Neural cell (in vitro differentiated cells): ENCODE results near the gene RPS18. TPM values are rescaled to one million over a fixed set of nuclear protein-coding genes. Genes with fewer than 3 reads are reported as not detected.

Experiments used
- H2AFZ ChIP-seq: fragments of 200-600, 300-800 bp; sonication (generic), shearing (Covaris generic); 2 replicates; pipeline ENCODE4 v1.6.0; 2014; ENCODE audit warnings: low read depth, mild to moderate bottlenecking, antibody characterized with exemption, low read length, moderate library complexity
- H3F3A ChIP-seq: fragments of 200-600 bp; shearing (Covaris generic); 2 replicates; pipeline ENCODE4 v1.6.1; 2016; ENCODE audit warnings: mild to moderate bottlenecking, moderate library complexity, mixed read lengths, antibody characterized with exemption, low read length; ENCODE audit not compliant: insufficient read depth, poor library complexity, severe bottlenecking
- H3K27ac ChIP-seq: fragments of 200-600, 300-800 bp; sonication (generic), shearing (Covaris generic); 2 replicates; pipeline ENCODE4 v1.5.1; 2014; ENCODE audit warnings: mild to moderate bottlenecking, low read length, moderate library complexity
- H3K27me3 ChIP-seq: fragments of 300-800, 200-600 bp; sonication (generic), shearing (Covaris generic); 2 replicates; pipeline ENCODE4 v1.6.0; 2014; ENCODE audit warnings: mild to moderate bottlenecking, low read depth, low read length, moderate library complexity; ENCODE audit not compliant: insufficient read depth
- H3K36me3 ChIP-seq: fragments of 300-800, 200-600 bp; sonication (generic), shearing (Covaris generic); 2 replicates; pipeline ENCODE4 v1.5.1; 2014; ENCODE audit warnings: mild to moderate bottlenecking, antibody characterized with exemption, low read length, moderate library complexity; ENCODE audit not compliant: insufficient read depth
- H3K4me2 ChIP-seq: fragments of 300-800, 200-600 bp; sonication (generic), shearing (Covaris generic); 2 replicates; pipeline ENCODE4 v1.6.0; 2014; ENCODE audit warnings: mild to moderate bottlenecking, low read length
- H3K4me3 ChIP-seq: fragments of 300-800, 200-600 bp; sonication (generic), shearing (Covaris generic); 2 replicates; pipeline ENCODE4 v1.5.1; 2014; ENCODE audit warnings: mild to moderate bottlenecking, low read length, moderate library complexity
- H3K79me2 ChIP-seq: fragments of 200-600 bp; shearing (Covaris generic); replicated peaks from 2 replicates; pipeline ENCODE4 v1.6.0; 2014; ENCODE audit warnings: mild to moderate bottlenecking, low read length, moderate library complexity; ENCODE audit not compliant: insufficient read depth
- H3K9ac ChIP-seq: fragments of 300-800, 200-600 bp; sonication (generic), shearing (Covaris generic); 2 replicates; pipeline ENCODE4 v1.6.1; 2016; ENCODE audit warnings: mild to moderate bottlenecking, low read length, mixed read lengths
- H3K9me2 ChIP-seq: fragments of 200-600 bp; shearing (Covaris generic); 2 replicates; pipeline ENCODE4 v1.6.1; 2016; ENCODE audit warnings: mild to moderate bottlenecking, low read length, mixed read lengths; ENCODE audit not compliant: insufficient read depth
- H3K9me3 ChIP-seq: fragments of 200-600, 300-800 bp; sonication (generic), shearing (Covaris generic); 2 replicates; pipeline ENCODE4 v1.6.1; 2016; ENCODE audit warnings: mild to moderate bottlenecking, mixed run types, low read length, moderate library complexity, mixed read lengths
- H4K20me1 ChIP-seq: fragments of 200-600 bp; shearing (Covaris generic); 2 replicates; pipeline ENCODE4 v1.6.1; 2016; ENCODE audit warnings: mild to moderate bottlenecking, mixed run types; ENCODE audit not compliant: insufficient read depth
- EP300 ChIP-seq: fragments of 450-650 bp; conservative IDR thresholded peaks from 2 replicates; pipeline ENCODE4 v1.6.1; 2014; ENCODE audit warnings: antibody characterized with exemption, mild to moderate bottlenecking, moderate library complexity; ENCODE audit not compliant: poor library complexity, severe bottlenecking
- EZH2 ChIP-seq: fragments of 200-600, 300-800 bp; shearing (Covaris generic), sonication (generic); IDR thresholded peaks from 2 replicates; pipeline ENCODE4 v1.6.1; 2014; ENCODE audit warnings: antibody characterized with exemption, low read length, borderline replicate concordance, mild to moderate bottlenecking; ENCODE audit not compliant: insufficient read depth, poor library complexity, severe bottlenecking
- MXI1 ChIP-seq: fragments of 450-650 bp; conservative IDR thresholded peaks from 2 replicates; pipeline ENCODE4 v1.6.1; 2014; ENCODE audit warnings: antibody characterized with exemption, mild to moderate bottlenecking; ENCODE audit not compliant: poor library complexity, severe bottlenecking
- POLR2AphosphoS5 ChIP-seq: IDR thresholded peaks from 2 replicates; pipeline ENCODE4 v1.6.1; 2012
- RAD21 ChIP-seq: fragments of 450-650 bp; conservative IDR thresholded peaks from 2 replicates; pipeline ENCODE4 v1.6.1; 2014; ENCODE audit warnings: antibody characterized with exemption, mild to moderate bottlenecking, moderate library complexity
- SMC3 ChIP-seq: fragments of 450-650 bp; conservative IDR thresholded peaks from 2 replicates; pipeline ENCODE4 v1.6.1; 2014; ENCODE audit warnings: antibody characterized with exemption, mild to moderate bottlenecking, moderate library complexity; ENCODE audit not compliant: poor library complexity
- TAF1 ChIP-seq: IDR thresholded peaks from 2 replicates; pipeline ENCODE4 v1.6.1; 2012; ENCODE audit warnings: low read depth
- polyA plus RNA-seq: library from polyadenylated mRNA; depleted of rRNA; stranded (reverse); fragments of >200 nt; gene quantifications from 2 replicates; pipeline ENCODE4 v1.2.3, GENCODE V29; 2014
- TF ChIP-seq, protein P1 (sequence below): IDR thresholded peaks from 2 replicates; pipeline ENCODE4 v1.6.1; 2012; ENCODE audit warnings: borderline replicate concordance
- TF ChIP-seq, protein P2 (sequence below): fragments of 450-650 bp; IDR thresholded peaks from 2 replicates; pipeline ENCODE4 v1.5.1; 2014; ENCODE audit warnings: antibody characterized with exemption, mild to moderate bottlenecking, moderate library complexity; ENCODE audit not compliant: poor library complexity, severe bottlenecking

Gene RPS18
- polyA plus RNA-seq, 1 donor from 2014 or later: 2,078 TPM

GRCh38 chr6:33315793-33316602, 44.1 kb downstream of the RPS18 start:
- Histone ChIP-seq H3K9me2 (no peaks in the 10 kb centered on the region), H3K4me2 (no peak overlapping the region), H3K36me3 (peaks cover 4% of the 10 kb centered on the region), H3K9ac (no peak overlapping the region), H4K20me1 (no peaks in the 10 kb centered on the region), H3K27ac (no peak overlapping the region), H3K27me3 (peaks cover 25% of the 10 kb centered on the region), H3K79me2 (peaks cover 6% of the 10 kb centered on the region), H3F3A (peaks cover 6% of the 10 kb centered on the region), H3K9me3 (no peaks in the 10 kb centered on the region), H3K4me3 (no peak overlapping the region), H2AFZ (no peak overlapping the region)
- TF ChIP-seq POLR2AphosphoS5: no peak
- no peak for TF ChIP-seq EP300
- TF ChIP-seq, protein P1, sequence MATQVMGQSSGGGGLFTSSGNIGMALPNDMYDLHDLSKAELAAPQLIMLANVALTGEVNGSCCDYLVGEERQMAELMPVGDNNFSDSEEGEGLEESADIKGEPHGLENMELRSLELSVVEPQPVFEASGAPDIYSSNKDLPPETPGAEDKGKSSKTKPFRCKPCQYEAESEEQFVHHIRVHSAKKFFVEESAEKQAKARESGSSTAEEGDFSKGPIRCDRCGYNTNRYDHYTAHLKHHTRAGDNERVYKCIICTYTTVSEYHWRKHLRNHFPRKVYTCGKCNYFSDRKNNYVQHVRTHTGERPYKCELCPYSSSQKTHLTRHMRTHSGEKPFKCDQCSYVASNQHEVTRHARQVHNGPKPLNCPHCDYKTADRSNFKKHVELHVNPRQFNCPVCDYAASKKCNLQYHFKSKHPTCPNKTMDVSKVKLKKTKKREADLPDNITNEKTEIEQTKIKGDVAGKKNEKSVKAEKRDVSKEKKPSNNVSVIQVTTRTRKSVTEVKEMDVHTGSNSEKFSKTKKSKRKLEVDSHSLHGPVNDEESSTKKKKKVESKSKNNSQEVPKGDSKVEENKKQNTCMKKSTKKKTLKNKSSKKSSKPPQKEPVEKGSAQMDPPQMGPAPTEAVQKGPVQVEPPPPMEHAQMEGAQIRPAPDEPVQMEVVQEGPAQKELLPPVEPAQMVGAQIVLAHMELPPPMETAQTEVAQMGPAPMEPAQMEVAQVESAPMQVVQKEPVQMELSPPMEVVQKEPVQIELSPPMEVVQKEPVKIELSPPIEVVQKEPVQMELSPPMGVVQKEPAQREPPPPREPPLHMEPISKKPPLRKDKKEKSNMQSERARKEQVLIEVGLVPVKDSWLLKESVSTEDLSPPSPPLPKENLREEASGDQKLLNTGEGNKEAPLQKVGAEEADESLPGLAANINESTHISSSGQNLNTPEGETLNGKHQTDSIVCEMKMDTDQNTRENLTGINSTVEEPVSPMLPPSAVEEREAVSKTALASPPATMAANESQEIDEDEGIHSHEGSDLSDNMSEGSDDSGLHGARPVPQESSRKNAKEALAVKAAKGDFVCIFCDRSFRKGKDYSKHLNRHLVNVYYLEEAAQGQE: no peak
- TF ChIP-seq TAF1: no peak
- no peak for TF ChIP-seq SMC3
- TF ChIP-seq EZH2: no peak
- no peak for TF ChIP-seq RAD21
- TF ChIP-seq, protein P2, sequence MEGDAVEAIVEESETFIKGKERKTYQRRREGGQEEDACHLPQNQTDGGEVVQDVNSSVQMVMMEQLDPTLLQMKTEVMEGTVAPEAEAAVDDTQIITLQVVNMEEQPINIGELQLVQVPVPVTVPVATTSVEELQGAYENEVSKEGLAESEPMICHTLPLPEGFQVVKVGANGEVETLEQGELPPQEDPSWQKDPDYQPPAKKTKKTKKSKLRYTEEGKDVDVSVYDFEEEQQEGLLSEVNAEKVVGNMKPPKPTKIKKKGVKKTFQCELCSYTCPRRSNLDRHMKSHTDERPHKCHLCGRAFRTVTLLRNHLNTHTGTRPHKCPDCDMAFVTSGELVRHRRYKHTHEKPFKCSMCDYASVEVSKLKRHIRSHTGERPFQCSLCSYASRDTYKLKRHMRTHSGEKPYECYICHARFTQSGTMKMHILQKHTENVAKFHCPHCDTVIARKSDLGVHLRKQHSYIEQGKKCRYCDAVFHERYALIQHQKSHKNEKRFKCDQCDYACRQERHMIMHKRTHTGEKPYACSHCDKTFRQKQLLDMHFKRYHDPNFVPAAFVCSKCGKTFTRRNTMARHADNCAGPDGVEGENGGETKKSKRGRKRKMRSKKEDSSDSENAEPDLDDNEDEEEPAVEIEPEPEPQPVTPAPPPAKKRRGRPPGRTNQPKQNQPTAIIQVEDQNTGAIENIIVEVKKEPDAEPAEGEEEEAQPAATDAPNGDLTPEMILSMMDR: no peak
- no peak for TF ChIP-seq MXI1

- Histone ChIP-seq H3K27ac (peak overlapping the region; percentile 87), H3K4me2 (no peak overlapping the region), H2AFZ (no peak overlapping the region), H4K20me1 (no peaks in the 10 kb centered on the region), H3F3A (peaks cover 6% of the 10 kb centered on the region), H3K9ac (peak overlapping the region; percentile 68), H3K9me2 (no peaks in the 10 kb centered on the region), H3K4me3 (peak overlapping the region; percentile 70), H3K27me3 (peaks cover 22% of the 10 kb centered on the region), H3K79me2 (peaks cover 10% of the 10 kb centered on the region), H3K36me3 (peaks cover 4% of the 10 kb centered on the region), H3K9me3 (no peaks in the 10 kb centered on the region)
- TF ChIP-seq, protein P1: no peak
- TF ChIP-seq, protein P2: no peak
These were observed 44.9 kb downstream of the RPS18 start for GRCh38 chr6:33316603-33317418.
